OCI-LY7 (cell line): Measurements from ENCODE around the gene USH2A. TPM values are rescaled to one million over a fixed set of nuclear protein-coding genes. Genes with fewer than 3 reads are reported as not detected.

Source experiments
- BruUV-seq: library from RNA; stranded (reverse); fragments of 400-500 nt; replicated peaks from 2 replicates; lab custom pipeline; 2021; lab: Mats Ljungman, UMichigan
- CTCF ChIA-PET: fragments of 300-600 bp; sonication (Branson Sonifier 250); formaldehyde crosslinking; loops from one replicate; lab custom pipeline; 2022; ENCODE audit warnings: antibody characterized with exemption; ENCODE audit not compliant: unreplicated experiment; lab: Charles Lee
- POLR2A ChIA-PET: fragments of 300-600 bp; sonication (Branson Sonifier 250); formaldehyde crosslinking; loops from one replicate; lab custom pipeline; 2022; ENCODE audit warnings: antibody characterized with exemption; lab: Charles Lee
- DNase-seq: peaks from one replicate; pipeline ENCODE4 v3.0.0-alpha.2; 2015; ENCODE audit warnings: low spot score
- H2AFZ ChIP-seq: fragments of 200-600 bp; sonication (generic), shearing (Covaris generic); 2 replicates; pipeline ENCODE4 v1.6.1; 2014; ENCODE audit warnings: mild to moderate bottlenecking, antibody characterized with exemption, low read length, moderate library complexity
- H3K27ac ChIP-seq: fragments of 200-600 bp; sonication (generic); 2 replicates; pipeline ENCODE4 v1.5.1; 2014; ENCODE audit warnings: mixed run types, low read depth, mild to moderate bottlenecking, moderate library complexity, low read length, inconsistent platforms; ENCODE audit not compliant: poor library complexity, severe bottlenecking
- H3K36me3 ChIP-seq: fragments of 200-600 bp; sonication (generic); 2 replicates; pipeline ENCODE4 v1.6.1; 2014; ENCODE audit warnings: mild to moderate bottlenecking, antibody characterized with exemption, low read length, moderate library complexity, mixed read lengths; ENCODE audit not compliant: insufficient read depth
- H3K4me1 ChIP-seq: fragments of 200-600 bp; sonication (generic); 2 replicates; pipeline ENCODE4 v1.5.1; 2014; ENCODE audit warnings: mild to moderate bottlenecking, low read length; ENCODE audit not compliant: insufficient read depth, poor library complexity, severe bottlenecking
- H3K4me2 ChIP-seq: fragments of 200-600 bp; sonication (generic); 2 replicates; pipeline ENCODE4 v1.6.1; 2014; ENCODE audit warnings: mild to moderate bottlenecking, low read length
- H3K4me3 ChIP-seq: fragments of 200-600 bp; sonication (generic); 2 replicates; pipeline ENCODE4 v1.5.1; 2014; ENCODE audit warnings: mild to moderate bottlenecking, low read depth, low read length; ENCODE audit not compliant: poor library complexity, severe bottlenecking
- H3K79me2 ChIP-seq: fragments of 200-600 bp; sonication (generic); 2 replicates; pipeline ENCODE4 v1.6.1; 2016; ENCODE audit warnings: low read depth, mild to moderate bottlenecking, low read length, moderate library complexity, mixed read lengths; ENCODE audit not compliant: insufficient read depth
- H3K9me2 ChIP-seq: fragments of 200-600 bp; sonication (generic); 2 replicates; pipeline ENCODE4 v1.6.1; 2016; ENCODE audit warnings: mild to moderate bottlenecking, low read length, mixed read lengths; ENCODE audit not compliant: insufficient read depth
- H3K9me3 ChIP-seq: fragments of 200-600 bp; sonication (generic); 2 replicates; pipeline ENCODE4 v1.6.1; 2014; ENCODE audit warnings: mild to moderate bottlenecking, mixed run types, low read length, mixed read lengths
- H4K20me1 ChIP-seq: fragments of 200-600 bp; sonication (generic); 2 replicates; pipeline ENCODE4 v1.6.1; 2014; ENCODE audit warnings: mild to moderate bottlenecking, antibody characterized with exemption, low read length, moderate library complexity, mixed read lengths; ENCODE audit not compliant: insufficient read depth
- EZH2phosphoT487 ChIP-seq: fragments of 200-600 bp; sonication (generic); IDR thresholded peaks from 2 replicates; pipeline ENCODE4 v1.6.1; 2018; ENCODE audit warnings: low read depth, borderline replicate concordance, mild to moderate bottlenecking, mixed run types, antibody characterized with exemption, low read length, moderate library complexity, mixed read lengths
- intact Hi-C: fragments of 100-400 bp; cut with micrococcal nuclease; formaldehyde crosslinking; loops from one replicate; pipeline ENCODE4 v1.10.0; 2022; ENCODE audit not compliant: unreplicated experiment
- total RNA-seq, 2 experiments: library from RNA; depleted of rRNA in 1 of 2; stranded (reverse); fragments of >200 nt in 1 of 2; shearing (Covaris generic) in 1 of 2; gene quantifications; 2 replicates each; pipeline ENCODE4 v1.2.3, GENCODE V29; 2014 to 2022
- TF ChIP-seq, protein P1 (sequence below): fragments of 200-600 bp; sonication (generic); conservative IDR thresholded peaks from 2 replicates; pipeline ENCODE4 v1.5.1; 2014; ENCODE audit warnings: mild to moderate bottlenecking, antibody characterized with exemption, low read length, moderate library complexity, mixed read lengths

Gene USH2A
- total RNA-seq, 2 experiments from 2014 or later: not detected

DNA sequence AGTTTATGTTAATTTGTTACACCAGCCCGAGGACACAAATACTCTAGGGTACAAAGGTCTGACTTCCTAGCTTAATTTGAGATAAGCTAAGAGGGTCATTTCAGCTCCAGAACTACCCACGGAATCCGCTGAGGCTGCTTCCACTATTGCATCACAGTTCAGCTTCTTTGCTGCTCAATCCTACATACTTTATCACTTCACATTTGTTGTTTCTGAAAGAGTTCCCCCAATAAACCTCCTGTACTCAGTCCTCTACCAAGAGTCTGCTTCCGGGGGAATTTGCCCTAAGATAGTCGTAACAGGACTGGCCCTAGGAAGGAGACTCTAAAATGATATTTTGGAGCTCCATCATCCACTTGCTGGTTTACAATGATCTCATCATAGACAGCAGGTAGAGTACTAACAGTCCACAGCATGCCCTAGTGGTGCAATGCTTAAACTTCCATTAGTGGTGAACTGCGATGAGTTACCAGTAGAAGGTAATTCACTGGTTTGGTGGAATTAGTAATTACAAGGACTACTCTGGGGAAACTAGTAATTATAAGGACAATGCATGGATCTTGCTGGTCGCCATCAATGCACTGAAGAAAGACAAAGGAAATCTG lies 229.3 kb downstream of the USH2A start:
- no peaks in the 10 kb centered on the region for H3K9me2 ChIP-seq
- no peak overlapping the region for H3K4me3 ChIP-seq
- no peaks in the 10 kb centered on the region for H3K9me3 ChIP-seq
- H3K4me1 ChIP-seq: no peaks in the 10 kb centered on the region
- ChIA-PET CTCF (no interaction called here), POLR2A (no interaction called here)
- H3K27ac ChIP-seq: no peak overlapping the region
- TF ChIP-seq, protein P1, sequence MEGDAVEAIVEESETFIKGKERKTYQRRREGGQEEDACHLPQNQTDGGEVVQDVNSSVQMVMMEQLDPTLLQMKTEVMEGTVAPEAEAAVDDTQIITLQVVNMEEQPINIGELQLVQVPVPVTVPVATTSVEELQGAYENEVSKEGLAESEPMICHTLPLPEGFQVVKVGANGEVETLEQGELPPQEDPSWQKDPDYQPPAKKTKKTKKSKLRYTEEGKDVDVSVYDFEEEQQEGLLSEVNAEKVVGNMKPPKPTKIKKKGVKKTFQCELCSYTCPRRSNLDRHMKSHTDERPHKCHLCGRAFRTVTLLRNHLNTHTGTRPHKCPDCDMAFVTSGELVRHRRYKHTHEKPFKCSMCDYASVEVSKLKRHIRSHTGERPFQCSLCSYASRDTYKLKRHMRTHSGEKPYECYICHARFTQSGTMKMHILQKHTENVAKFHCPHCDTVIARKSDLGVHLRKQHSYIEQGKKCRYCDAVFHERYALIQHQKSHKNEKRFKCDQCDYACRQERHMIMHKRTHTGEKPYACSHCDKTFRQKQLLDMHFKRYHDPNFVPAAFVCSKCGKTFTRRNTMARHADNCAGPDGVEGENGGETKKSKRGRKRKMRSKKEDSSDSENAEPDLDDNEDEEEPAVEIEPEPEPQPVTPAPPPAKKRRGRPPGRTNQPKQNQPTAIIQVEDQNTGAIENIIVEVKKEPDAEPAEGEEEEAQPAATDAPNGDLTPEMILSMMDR: no peak
- no peak for TF ChIP-seq EZH2phosphoT487
- no peaks in the 10 kb centered on the region for H4K20me1 ChIP-seq
- H3K36me3 ChIP-seq: no peaks in the 10 kb centered on the region
- H3K79me2 ChIP-seq: no peaks in the 10 kb centered on the region
- H2AFZ ChIP-seq: no peak overlapping the region
- DNase-seq: no peak
- no TSS peak for BruUV-seq
- H3K4me2 ChIP-seq: no peak overlapping the region
- intact Hi-C loops: no loop called here

DNA sequence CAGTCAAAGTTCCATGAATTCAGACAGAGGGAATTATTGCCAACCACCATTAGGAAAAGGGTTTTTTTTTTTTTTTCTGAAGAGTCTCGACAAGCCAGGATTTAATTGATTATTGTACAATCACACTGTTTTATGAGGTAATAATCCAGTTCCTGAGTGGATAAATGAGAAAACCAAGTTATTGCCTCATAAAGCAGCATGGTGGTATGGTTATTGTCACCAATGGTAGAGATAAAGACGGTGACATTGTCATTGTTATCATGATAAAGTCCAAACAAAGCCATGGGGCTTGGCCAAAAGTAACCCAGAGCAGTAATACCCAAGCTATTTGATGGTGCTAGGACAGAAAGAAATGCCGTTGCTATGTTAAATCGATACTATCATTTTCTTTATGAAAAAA lies 232.8 kb downstream of the USH2A start:
- Histone ChIP-seq H2AFZ (no peak overlapping the region), H3K4me1 (no peaks in the 10 kb centered on the region), H3K36me3 (no peaks in the 10 kb centered on the region), H3K9me2 (no peaks in the 10 kb centered on the region), H4K20me1 (no peaks in the 10 kb centered on the region), H3K79me2 (no peaks in the 10 kb centered on the region), H3K9me3 (no peaks in the 10 kb centered on the region), H3K4me2 (no peak overlapping the region), H3K4me3 (no peak overlapping the region), H3K27ac (no peak overlapping the region)
- no TSS peak for BruUV-seq
- ChIA-PET CTCF (no interaction called here), POLR2A (no interaction called here)
- intact Hi-C loops: no loop called here
- TF ChIP-seq, protein P1: no peak
- TF ChIP-seq EZH2phosphoT487: no peak
- DNase-seq: no peak

DNA sequence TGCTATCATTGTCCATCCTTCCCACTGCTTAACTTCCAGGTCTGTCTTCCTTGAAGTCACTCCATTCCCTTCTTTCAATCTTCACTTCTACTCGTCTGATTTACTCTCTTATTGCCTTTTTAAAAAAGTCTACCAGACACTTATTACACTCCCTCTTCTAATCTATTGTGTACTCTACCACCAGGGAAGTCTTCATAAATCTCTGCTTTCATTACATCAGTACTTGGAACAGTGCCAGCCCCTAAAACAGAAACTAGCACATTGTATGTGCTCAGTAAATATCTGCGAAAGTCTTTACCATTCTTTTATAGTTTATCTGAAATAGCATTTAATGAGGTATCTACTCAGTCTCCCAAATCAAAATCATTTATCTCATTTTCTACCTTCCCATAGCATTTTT lies 236.4 kb downstream of the USH2A start:
- no TSS peak for BruUV-seq
- no peaks in the 10 kb centered on the region for H3K9me2 ChIP-seq
- H3K4me3 ChIP-seq: no peak overlapping the region
- no peak overlapping the region for H2AFZ ChIP-seq
- H3K79me2 ChIP-seq: no peaks in the 10 kb centered on the region
- H3K36me3 ChIP-seq: no peaks in the 10 kb centered on the region
- no peaks in the 10 kb centered on the region for H3K9me3 ChIP-seq
- no peak for DNase-seq
- H4K20me1 ChIP-seq: no peaks in the 10 kb centered on the region
- no peaks in the 10 kb centered on the region for H3K4me1 ChIP-seq
- TF ChIP-seq EZH2phosphoT487: no peak
- TF ChIP-seq, protein P1: no peak
- intact Hi-C loops: no loop called here
- H3K27ac ChIP-seq: no peak overlapping the region
- ChIA-PET CTCF (no interaction called here), POLR2A (no interaction called here)
- no peak overlapping the region for H3K4me2 ChIP-seq
